ENCODE data around the gene SLC18A3. TPM values are rescaled to one million over a fixed set of nuclear protein-coding genes. Genes with fewer than 3 reads are reported as not detected.
A peak's percentile ranks its signal among the peaks of the same experiment; 100 is the strongest.

Gene SLC18A3
- total RNA-seq, 4 donors from 2014 or later: not detected

DNA sequence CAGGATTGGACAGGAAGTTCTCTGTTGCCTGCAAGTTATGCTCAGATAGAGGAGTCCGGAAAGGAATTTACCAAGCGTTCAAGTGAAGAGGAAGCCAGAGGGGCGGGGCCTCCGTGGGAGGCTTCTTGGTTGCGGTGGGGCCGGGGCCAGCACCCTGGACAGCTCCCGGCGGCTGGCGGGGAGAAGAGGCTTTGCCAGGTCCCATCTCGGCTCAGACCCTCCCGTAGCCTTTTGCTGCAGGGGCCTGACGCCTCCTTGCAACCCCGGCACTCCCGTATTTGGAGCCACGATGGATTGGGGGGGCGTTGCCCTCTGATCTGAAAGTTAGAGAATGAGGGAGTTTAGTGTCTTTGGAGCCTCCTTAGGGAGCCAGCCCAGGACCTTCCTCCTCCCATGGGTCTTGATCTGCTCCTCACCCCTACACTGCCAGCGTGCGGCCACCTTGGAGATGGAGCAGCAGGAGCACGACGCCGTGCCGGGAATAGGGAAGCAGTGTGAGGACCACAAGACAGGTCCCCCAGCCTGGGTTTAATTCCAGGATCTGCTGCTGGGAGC, 3.1 kb upstream of the SLC18A3 start:
- H3K36me3 ChIP-seq: no peaks in the 10 kb centered on the region
- intact Hi-C loops (cut with DNase I): loop anchor here (10.0 kb wide), 1 partner anchor 148 kb away; no protein-coding TSS in a partner anchor
- H3K9me3 ChIP-seq: no peaks in the 10 kb centered on the region
- TF ChIP-seq POLR2A (IDR thresholded peaks at IDR 0.05): no peak
- TF ChIP-seq, protein P1, sequence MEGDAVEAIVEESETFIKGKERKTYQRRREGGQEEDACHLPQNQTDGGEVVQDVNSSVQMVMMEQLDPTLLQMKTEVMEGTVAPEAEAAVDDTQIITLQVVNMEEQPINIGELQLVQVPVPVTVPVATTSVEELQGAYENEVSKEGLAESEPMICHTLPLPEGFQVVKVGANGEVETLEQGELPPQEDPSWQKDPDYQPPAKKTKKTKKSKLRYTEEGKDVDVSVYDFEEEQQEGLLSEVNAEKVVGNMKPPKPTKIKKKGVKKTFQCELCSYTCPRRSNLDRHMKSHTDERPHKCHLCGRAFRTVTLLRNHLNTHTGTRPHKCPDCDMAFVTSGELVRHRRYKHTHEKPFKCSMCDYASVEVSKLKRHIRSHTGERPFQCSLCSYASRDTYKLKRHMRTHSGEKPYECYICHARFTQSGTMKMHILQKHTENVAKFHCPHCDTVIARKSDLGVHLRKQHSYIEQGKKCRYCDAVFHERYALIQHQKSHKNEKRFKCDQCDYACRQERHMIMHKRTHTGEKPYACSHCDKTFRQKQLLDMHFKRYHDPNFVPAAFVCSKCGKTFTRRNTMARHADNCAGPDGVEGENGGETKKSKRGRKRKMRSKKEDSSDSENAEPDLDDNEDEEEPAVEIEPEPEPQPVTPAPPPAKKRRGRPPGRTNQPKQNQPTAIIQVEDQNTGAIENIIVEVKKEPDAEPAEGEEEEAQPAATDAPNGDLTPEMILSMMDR (IDR thresholded peaks at IDR 0.05): no peak
- peaks cover 7 to 16% of the 10 kb centered on the region in 2 donors for H3K4me1 ChIP-seq
- peak; percentile 80 to 83 for DNase-seq
- no peak overlapping the region for H3K27ac ChIP-seq
- no peak overlapping the region for H3K4me3 ChIP-seq (replicated peaks in 1 of 3)
- 2 to 3% methylated on average over 11 to 18 of the region's 22 CpGs for WGBS, 2 donors
- peaks cover 31% of the 10 kb centered on the region for H3K27me3 ChIP-seq

DNA sequence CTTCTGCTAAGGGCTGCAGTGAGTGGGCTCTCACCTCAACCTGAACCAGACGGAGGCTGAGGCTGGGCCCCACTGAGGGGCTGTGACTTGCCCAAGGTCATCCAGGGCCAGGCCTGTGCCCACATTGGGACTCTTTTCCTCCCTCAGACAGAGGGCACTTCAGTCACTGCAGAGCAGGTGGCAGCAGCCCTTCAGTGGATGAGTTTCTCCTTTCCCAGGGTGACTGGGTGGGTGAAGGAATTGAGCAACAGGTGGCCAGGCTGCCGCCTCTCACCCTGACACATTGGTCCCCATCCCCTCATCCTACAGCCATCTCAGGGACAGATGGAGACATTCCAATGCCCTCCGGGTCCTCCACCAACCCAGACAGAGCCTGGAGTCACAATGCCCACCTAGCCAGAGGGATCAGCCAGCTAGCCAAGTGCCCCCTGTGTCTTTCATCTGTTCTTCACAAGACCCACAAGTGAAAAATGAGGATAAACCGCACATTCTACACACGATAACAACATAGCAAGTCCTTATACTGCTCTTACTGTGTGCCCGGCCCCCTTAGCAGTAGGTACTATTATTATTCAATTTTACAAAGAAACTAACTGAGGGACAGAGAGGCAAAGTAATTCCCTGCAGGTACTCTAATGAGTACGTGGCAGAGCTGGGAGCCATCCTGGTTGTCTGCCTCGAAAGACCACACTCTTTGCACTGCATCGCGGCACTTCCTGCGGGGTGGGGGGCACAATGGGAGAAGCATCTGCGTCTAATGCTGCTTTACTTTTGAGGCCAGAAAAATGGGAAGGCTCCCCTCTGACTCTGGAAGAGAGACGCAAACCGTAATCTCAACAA, 1.7 kb upstream of the SLC18A3 start:
- WGBS, 2 donors: 9 to 14% methylated on average over 13 to 14 of the region's 14 CpGs
- Histone ChIP-seq H3K4me1 (peaks cover 7 to 16% of the 10 kb centered on the region in 2 donors), H3K27me3 (peaks cover 39% of the 10 kb centered on the region), H3K4me3 (replicated peaks in 1 of 3) (no peak overlapping the region), H3K36me3 (no peaks in the 10 kb centered on the region), H3K9me3 (no peaks in the 10 kb centered on the region), H3K27ac (no peak overlapping the region)
- TF ChIP-seq, protein P1 (IDR thresholded peaks at IDR 0.05): no peak
- DNase-seq: no peak
- intact Hi-C loops (cut with DNase I): loop anchor here (10.0 kb wide), 1 partner anchor 146 kb away; no protein-coding TSS in a partner anchor

DNA sequence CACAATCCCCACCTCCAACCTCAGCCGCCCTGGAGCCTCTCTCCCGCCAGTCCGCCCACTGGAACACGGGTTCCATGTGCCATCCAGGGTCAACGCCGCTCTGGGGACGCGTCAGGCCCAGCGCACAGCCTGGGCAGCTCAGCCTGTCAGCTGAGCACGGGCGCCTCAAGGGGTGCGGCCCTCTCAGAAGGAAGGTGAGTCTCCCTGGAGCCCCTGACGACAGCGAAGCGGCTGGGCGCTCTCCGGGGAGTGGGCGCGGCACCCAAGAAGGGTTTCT, 1.2 kb upstream of the SLC18A3 start:
- Histone ChIP-seq H3K36me3 (no peaks in the 10 kb centered on the region), H3K27me3 (peaks cover 39% of the 10 kb centered on the region), H3K4me1 (peaks cover 7 to 16% of the 10 kb centered on the region in 2 donors), H3K9me3 (no peaks in the 10 kb centered on the region), H3K27ac (no peak overlapping the region), H3K4me3 (replicated peaks in 1 of 3) (no peak overlapping the region)
- 5 to 6% methylated on average over 4 to 17 of the region's 19 CpGs for WGBS, 2 donors
- DNase-seq: no peak
- no peak for TF ChIP-seq POLR2A (IDR thresholded peaks at IDR 0.05)
- TF ChIP-seq, protein P1 (IDR thresholded peaks at IDR 0.05): no peak
- intact Hi-C loops (cut with DNase I): loop anchor here (10.0 kb wide), 1 partner anchor 146 kb away; no protein-coding TSS in a partner anchor

DNA sequence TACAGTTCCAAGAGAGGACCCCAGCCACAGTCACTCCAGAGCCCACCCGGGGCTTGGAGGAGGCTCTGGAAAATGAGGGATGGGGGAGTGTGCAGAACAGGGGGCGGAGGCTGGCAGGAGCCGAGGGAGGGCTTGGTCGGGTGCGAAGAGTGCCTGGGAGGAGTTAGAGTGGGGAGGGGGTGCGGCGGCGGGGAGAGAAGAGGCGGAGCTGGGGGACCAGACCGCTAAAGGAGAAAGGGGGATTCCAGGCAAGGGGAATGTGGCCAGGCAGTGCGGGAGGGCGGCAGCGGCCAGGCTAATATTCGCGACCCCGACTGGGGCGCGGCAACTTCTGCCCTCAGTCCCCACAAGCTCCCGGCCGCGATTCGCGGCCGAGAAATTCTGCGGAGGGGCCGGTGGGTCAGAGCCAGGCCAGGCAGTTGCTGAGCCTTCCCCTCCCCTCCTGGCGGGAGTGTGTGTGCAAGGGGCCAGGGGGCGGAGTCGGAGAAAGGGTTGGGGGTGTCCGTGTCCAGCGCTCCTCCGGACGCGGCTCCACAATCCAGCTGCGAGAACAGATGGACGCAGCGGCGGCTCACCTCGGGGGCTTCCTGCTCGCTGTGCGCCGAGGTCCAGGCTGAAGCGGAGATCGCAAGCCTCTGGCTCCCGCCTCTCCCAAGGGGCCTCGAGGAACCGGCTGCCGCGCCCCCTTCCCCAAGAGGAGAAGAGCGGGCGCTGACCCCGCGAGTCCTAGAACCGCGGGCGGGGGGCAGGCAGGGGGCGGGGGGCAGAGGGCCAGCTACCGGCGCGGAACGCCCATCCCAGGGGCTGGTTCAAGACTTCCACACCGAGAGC, 612 bp upstream of the SLC18A3 start:
- H3K27ac ChIP-seq: no peak overlapping the region
- H3K27me3 ChIP-seq: peaks cover 39% of the 10 kb centered on the region
- WGBS, 2 donors: 1 to 2% methylated on average over 25 to 41 of the region's 62 CpGs
- no peaks in the 10 kb centered on the region for H3K36me3 ChIP-seq
- DNase-seq: no peak
- H3K4me3 ChIP-seq (replicated peaks in 1 of 3): no peak overlapping the region
- intact Hi-C loops (cut with DNase I): loop anchor here (10.0 kb wide), 1 partner anchor 145 kb away; no protein-coding TSS in a partner anchor
- peaks cover 7 to 16% of the 10 kb centered on the region in 2 donors for H3K4me1 ChIP-seq
- no peaks in the 10 kb centered on the region for H3K9me3 ChIP-seq
- TF ChIP-seq, protein P1 (IDR thresholded peaks at IDR 0.05): no peak
- TF ChIP-seq POLR2A (IDR thresholded peaks at IDR 0.05): no peak

All from thyroid gland (tissue), 4 donors.